Urinary bladder (tissue), 4 donors: Measurements from ENCODE around the gene MVK. TPM values are rescaled to one million over a fixed set of nuclear protein-coding genes. Genes with fewer than 3 reads are reported as not detected.

Experiments
- DNase-seq: peaks from one replicate; pipeline ENCODE4 v3.0.0-alpha.2; 2015; ENCODE audit errors: extremely low spot score
- H3K27ac ChIP-seq: one replicate; pipeline ENCODE4 v1.5.1; 2013; ENCODE audit warnings: low read depth, mild to moderate bottlenecking, moderate library complexity
- H3K36me3 ChIP-seq: one replicate; pipeline ENCODE4 v1.6.1; 2013; ENCODE audit warnings: mild to moderate bottlenecking, moderate library complexity; ENCODE audit not compliant: insufficient read depth
- H3K4me1 ChIP-seq: one replicate; pipeline ENCODE4 v1.6.1; 2013; ENCODE audit warnings: mild to moderate bottlenecking, moderate library complexity; ENCODE audit not compliant: insufficient read depth
- H3K4me3 ChIP-seq: one replicate; pipeline ENCODE4 v1.5.1; 2013; ENCODE audit warnings: low read depth, low read length
- WGBS: extraction: QIAGEN DNeasy Blood & Tissue Kit; methylation state at CpG from one replicate; pipeline ENCODE4 v1.1.7; 2013; 5-methylcytosine and 5-hydroxymethylcytosine counted together
- polyA plus RNA-seq: library from polyadenylated mRNA; stranded (reverse); fragments of 200-250 nt; gene quantifications from one replicate; pipeline ENCODE4 v1.2.3, GENCODE V29; 2013
- total RNA-seq: library from RNA; depleted of rRNA; stranded (reverse); fragments of >200 nt; gene quantifications from one replicate; pipeline ENCODE4 v1.2.3, GENCODE V29; 2014
- donor health status: healthy with polysubstance abuse.
- donor health status: healthy.

MVK gene
- total and polyA plus RNA-seq, 2 donors, result 10.5 to 13.2 TPM

GRCh38 chr12:109580684-109581333 is 7.2 kb downstream of the MVK start:
- WGBS, result 88% methylated on average over 13 of the region's 13 CpGs

DNA sequence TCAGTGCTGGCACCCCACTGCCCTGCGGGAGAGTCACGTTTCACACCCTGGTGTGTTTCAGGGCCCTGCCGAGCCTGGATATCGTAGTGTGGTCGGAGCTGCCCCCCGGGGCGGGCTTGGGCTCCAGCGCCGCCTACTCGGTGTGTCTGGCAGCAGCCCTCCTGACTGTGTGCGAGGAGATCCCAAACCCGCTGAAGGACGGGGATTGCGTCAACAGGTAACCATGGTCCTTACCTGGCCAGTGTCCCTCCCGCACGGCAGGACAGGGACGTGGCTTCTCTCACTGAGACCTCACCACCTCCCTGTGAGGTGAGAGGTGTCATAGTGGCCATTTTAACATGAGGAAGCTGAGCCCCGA is 7.7 kb downstream of the MVK start:
- WGBS, result 86% methylated on average over 18 of the region's 18 CpGs
- DNase-seq, result no peak
- Histone ChIP-seq H3K36me3 (peaks cover 6% of the 10 kb centered on the region), H3K27ac (no peak overlapping the region), H3K4me1 (no peaks in the 10 kb centered on the region), H3K4me3 (no peak overlapping the region)

More at GRCh38 chr12:109580684-109581333, 7.2 kb downstream of the MVK start:
- H3K36me3 ChIP-seq, result peaks cover 6% of the 10 kb centered on the region
- no peaks in the 10 kb centered on the region for H3K4me1 ChIP-seq
- H3K27ac ChIP-seq, result no peak overlapping the region
- no peak overlapping the region for H3K4me3 ChIP-seq
- no peak for DNase-seq

- 79% methylated on average over 8 of the region's 8 CpGs for WGBS
- Histone ChIP-seq H3K4me3 (no peak overlapping the region), H3K36me3 (peaks cover 6% of the 10 kb centered on the region), H3K4me1 (no peaks in the 10 kb centered on the region), H3K27ac (no peak overlapping the region)
- no peak for DNase-seq
These were observed 8.3 kb downstream of the MVK start for GRCh38 chr12:109581856-109582255.

- no peak for DNase-seq
- Histone ChIP-seq H3K36me3 (peaks cover 6% of the 10 kb centered on the region), H3K4me1 (no peaks in the 10 kb centered on the region), H3K4me3 (no peak overlapping the region), H3K27ac (no peak overlapping the region)
- WGBS, result 86% methylated on average over 5 of the region's 5 CpGs
These were observed 9.0 kb downstream of the MVK start for GRCh38 chr12:109582636-109583035.

DNA sequence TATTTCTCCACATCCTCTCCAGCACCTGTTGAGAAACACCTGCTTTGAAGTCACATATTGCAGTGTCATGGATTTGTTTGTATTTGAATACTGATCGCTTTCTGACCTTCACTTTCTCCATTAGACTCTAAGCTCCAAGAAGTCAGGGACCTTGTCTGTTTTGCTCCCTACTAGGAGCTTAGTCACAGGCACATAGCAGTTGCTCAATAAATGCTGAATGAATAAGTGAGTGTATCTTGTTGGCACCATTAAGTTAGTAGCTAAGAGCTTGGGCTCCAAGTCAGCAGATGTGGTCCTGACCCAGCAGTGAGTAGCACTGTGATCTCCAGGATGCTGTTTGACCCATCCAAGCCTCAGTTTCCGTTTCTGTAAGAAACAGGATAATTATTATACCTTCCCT is 10.1 kb downstream of the MVK start:
- no peak for DNase-seq
- no peak overlapping the region for H3K4me3 ChIP-seq
- H3K36me3 ChIP-seq, result peaks cover 4% of the 10 kb centered on the region
- no peak overlapping the region for H3K27ac ChIP-seq
- WGBS, result 94% methylated on average over 2 of the region's 2 CpGs
- no peaks in the 10 kb centered on the region for H3K4me1 ChIP-seq

DNA sequence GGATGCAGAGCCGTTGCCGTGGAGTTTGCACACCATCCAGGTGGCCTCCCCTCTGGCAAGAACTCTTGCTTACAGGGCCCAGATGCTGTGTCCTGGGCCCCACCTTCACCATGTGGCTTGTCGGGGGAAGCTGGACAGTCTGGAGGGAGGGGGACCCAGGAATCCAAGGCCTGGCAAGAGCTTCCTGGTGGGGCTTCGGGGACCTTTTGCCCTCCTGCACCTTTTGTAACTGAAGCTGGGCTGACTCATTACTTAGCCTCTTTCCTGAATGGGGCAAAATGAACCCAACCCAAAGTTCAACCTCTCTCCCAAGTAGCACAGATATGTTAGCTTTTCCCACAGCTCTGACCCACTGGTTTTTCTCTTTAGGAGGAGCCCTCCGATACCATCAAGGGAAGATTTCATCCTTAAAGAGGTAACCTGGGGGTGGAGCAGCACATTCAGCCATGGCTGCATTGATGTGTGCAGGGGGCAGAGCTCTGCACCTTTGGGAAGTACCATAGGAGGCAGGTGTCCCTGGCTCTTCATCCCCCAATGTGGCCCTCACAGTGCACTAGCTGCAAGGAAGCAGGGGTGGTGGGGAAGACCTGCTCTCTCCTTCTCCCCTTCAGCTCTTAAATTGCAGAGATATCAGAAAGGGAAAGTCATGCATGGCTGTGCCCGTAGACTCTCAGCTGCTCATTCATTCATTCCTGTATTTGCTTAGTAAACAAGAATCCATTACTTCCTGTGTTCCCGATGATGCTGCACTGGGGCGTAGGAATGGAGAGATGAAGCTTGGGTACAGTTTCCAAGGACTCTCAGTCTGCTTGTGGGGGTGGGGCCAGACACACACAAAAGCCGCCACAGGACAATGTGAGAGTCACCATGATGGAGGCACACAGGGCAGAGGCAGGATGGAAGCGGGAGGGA is 13.0 kb downstream of the MVK start:
- WGBS, result 87% methylated on average over 10 of the region's 10 CpGs
- H3K27ac ChIP-seq, result no peak overlapping the region
- no peaks in the 10 kb centered on the region for H3K4me1 ChIP-seq
- DNase-seq, result no peak
- no peak overlapping the region for H3K4me3 ChIP-seq
- no peaks in the 10 kb centered on the region for H3K36me3 ChIP-seq

- H3K36me3 ChIP-seq, result no peaks in the 10 kb centered on the region
- no peaks in the 10 kb centered on the region for H3K4me1 ChIP-seq
- H3K4me3 ChIP-seq, result no peak overlapping the region
- WGBS, result 93% methylated on average over 18 of the region's 18 CpGs
- no peak for DNase-seq
- H3K27ac ChIP-seq, result no peak overlapping the region
These were observed 14.3 kb downstream of the MVK start for GRCh38 chr12:109587921-109588320.

GRCh38 chr12:109588461-109589239 is 15.1 kb downstream of the MVK start:
- Histone ChIP-seq H3K4me1 (no peaks in the 10 kb centered on the region), H3K36me3 (no peaks in the 10 kb centered on the region), H3K27ac (no peak overlapping the region), H3K4me3 (no peak overlapping the region)
- DNase-seq, result no peak
- 92% methylated on average over 26 of the region's 26 CpGs for WGBS

GRCh38 chr12:109589240-109589590 is 15.6 kb downstream of the MVK start:
- no peak for DNase-seq
- no peaks in the 10 kb centered on the region for H3K36me3 ChIP-seq
- H3K4me3 ChIP-seq, result no peak overlapping the region
- 79% methylated on average over 7 of the region's 7 CpGs for WGBS
- no peak overlapping the region for H3K27ac ChIP-seq
- no peaks in the 10 kb centered on the region for H3K4me1 ChIP-seq

- no peaks in the 10 kb centered on the region for H3K36me3 ChIP-seq
- no peak overlapping the region for H3K4me3 ChIP-seq
- no peak overlapping the region for H3K27ac ChIP-seq
- no peaks in the 10 kb centered on the region for H3K4me1 ChIP-seq
- 91% methylated on average over 16 of the region's 16 CpGs for WGBS
- DNase-seq, result no peak
These were observed 16.2 kb downstream of the MVK start for GRCh38 chr12:109589691-109590245.

DNA sequence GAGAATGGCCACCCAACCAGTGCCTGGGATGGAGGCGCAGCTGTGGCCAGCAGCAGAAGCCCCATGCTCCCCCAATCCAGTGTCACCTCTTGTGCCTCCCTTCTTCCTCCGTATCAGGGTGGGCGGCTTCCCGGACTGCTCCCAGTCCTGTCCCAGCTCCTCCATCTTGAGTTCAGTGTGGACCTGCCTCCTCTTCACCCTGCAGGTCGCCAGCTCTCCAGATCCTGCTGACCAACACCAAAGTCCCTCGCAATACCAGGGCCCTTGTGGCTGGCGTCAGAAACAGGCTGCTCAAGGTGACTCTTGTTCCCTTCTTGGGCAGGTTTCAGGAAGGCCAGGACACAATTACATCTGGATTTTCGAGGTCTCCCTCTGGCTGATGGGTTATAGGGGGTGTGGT is 17.0 kb downstream of the MVK start:
- DNase-seq, result no peak
- no peaks in the 10 kb centered on the region for H3K4me1 ChIP-seq
- 91% methylated on average over 8 of the region's 8 CpGs for WGBS
- no peaks in the 10 kb centered on the region for H3K36me3 ChIP-seq
- H3K4me3 ChIP-seq, result no peak overlapping the region
- H3K27ac ChIP-seq, result no peak overlapping the region

- Histone ChIP-seq H3K4me1 (no peaks in the 10 kb centered on the region), H3K4me3 (no peak overlapping the region), H3K36me3 (no peaks in the 10 kb centered on the region), H3K27ac (no peak overlapping the region)
- no peak for DNase-seq
- 79% methylated on average over 10 of the region's 10 CpGs for WGBS
These were observed 17.4 kb downstream of the MVK start for GRCh38 chr12:109591041-109591440.

DNA sequence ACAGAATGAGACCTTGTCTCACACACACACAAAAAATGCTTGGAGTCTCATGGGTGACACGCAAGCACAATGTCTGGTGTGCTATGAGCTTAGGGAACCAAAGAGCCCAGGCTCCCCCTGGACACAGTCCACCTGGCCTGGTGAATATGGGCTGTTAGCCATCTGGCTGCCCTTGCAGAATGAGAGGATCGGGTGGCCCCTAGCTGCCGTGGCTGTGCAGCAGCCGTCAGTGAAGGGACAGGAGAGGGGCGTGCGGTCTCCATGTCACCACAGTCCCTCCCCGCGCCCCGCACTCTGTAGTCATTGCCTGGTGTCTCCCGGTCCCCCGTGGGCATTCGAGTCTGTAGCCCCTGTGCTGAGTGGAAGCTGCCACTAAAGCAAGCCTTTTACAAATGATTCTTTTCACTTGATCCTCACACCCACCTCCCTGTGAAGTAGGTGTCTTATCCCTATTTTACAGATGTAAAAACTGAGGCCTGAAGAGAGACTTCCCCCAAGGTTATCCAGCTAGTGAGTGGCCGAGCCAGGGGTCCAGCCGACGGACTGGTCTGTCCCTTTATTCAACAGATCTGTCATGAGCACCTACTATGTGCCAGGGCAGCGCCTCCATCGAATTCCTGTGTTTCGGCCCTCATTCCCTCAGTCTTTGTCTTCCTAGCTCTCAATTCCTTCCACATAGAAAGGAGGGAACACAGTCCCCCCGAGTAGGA is 18.8 kb downstream of the MVK start:
- Histone ChIP-seq H3K4me3 (no peak overlapping the region), H3K27ac (no peak overlapping the region), H3K4me1 (no peaks in the 10 kb centered on the region), H3K36me3 (no peaks in the 10 kb centered on the region)
- 89% methylated on average over 19 of the region's 19 CpGs for WGBS
- DNase-seq, result no peak
